HG02623 (cell line): ENCODE results near the gene IGFN1.

Source experiments
- ATAC-seq: cut with Tn5 transposase; IDR thresholded peaks from one replicate; pipeline ENCODE4 v1.9.1; 2021; ENCODE audit warnings: moderate library complexity; ENCODE audit not compliant: unreplicated experiment

The IGFN1 gene

GRCh38 chr1:201190624-201191051 lies at the start of gene IGFN1:
IGFN1 (plus strand) TSS chr1:201190824; CDS start chr1:201193294, 2,470 bp downstream.
- no peak for ATAC-seq

DNA sequence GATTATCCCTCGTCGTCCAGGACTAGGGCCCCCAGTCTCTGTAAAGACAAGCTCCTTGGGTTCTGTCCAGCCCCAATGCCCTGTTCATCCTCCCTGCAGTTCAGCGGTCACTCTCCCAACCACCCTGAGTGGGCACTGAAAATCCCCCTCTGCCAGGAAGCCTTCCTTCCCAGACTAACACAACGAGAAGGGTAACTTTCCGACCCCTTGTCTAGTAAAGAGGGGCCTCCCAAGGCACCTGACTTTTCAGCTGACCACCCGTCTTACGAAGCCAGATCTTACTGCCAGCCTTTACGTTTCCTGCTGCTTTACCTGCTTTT lies 49.7 kb upstream of the IGFN1 start:
- ATAC-seq: no peak

GRCh38 chr1:201141418-201141817 lies 49.2 kb upstream of the IGFN1 start:
- no peak for ATAC-seq

- ATAC-seq: no peak
Measured at GRCh38 chr1:201142011-201142848, 48.4 kb upstream of the IGFN1 start.

GRCh38 chr1:201142849-201143725 lies 47.5 kb upstream of the IGFN1 start:
- no peak for ATAC-seq

DNA sequence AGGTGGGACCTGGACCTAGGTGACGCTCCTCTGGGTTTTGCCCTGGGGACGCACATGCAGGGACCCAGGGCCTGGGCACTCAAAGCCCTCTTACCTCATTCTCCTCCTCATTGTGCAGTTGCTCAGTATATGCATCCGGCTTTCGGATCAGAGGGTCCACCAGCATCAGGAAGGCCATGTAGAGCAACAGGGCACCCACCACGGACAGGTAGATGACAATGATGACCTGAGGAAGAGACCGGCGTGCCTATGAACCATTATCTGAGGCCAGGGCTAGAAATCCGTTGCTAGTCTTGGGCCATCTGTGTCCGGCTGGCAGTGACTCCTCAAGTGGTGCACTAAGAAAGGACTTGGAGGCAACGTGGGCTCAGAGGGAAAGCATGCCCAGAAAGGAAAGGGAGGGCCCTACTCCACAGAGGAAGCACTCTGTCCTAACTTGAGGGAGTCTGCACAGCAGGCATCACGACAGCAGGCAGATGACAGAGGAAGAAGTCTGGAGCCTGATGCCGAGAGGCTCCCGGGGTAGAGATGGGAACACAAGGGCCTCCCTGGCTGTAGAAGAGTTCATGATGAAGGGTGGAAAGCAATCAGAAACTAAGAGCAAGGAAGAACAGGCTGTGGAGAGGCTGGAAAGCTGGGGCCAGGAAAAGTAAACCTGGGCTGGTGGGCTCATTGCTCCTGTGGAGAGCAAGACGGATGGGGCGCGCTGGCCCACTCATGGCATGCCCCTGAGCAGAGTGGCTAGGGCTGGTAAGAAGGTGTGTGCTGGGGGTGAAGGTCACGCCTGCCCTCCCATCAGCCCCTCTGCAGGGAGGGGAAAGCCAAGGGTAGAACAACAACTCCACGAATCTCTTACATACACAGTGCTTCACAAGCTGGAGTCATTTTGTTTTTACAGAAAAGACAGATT lies 46.6 kb upstream of the IGFN1 start:
- no peak for ATAC-seq

DNA sequence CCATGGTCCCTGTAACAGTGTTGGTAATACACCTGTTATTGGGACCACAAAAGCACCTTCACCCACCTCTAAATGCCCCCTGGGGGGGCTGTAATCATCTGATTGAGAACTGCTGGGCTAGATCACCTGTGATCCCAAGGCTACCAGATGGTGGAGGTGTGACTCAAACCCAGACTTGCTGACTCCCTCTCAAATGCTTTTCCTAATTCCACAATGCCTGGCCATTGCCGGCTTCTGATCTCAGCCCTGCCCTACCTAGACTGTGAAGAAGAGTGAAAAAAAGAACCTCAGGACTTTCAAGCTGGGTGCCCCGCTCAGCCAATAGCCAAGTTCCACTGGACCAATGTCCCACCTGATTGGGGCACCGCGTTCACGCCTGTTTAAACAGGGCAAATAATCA lies 45.9 kb upstream of the IGFN1 start:
- ATAC-seq: no peak

GRCh38 chr1:201145132-201145531 lies 45.5 kb upstream of the IGFN1 start:
- no peak for ATAC-seq

- no peak for ATAC-seq
Measured at GRCh38 chr1:201145816-201146215, 44.8 kb upstream of the IGFN1 start.

- no peak for ATAC-seq
Measured at GRCh38 chr1:201146626-201147390, 43.8 kb upstream of the IGFN1 start.

- ATAC-seq: no peak
Measured at GRCh38 chr1:201147396-201148015, 43.1 kb upstream of the IGFN1 start.

GRCh38 chr1:201149400-201149799 lies 41.2 kb upstream of the IGFN1 start:
- no peak for ATAC-seq

GRCh38 chr1:201153474-201154388 lies 36.9 kb upstream of the IGFN1 start:
- ATAC-seq: peak; percentile 71

GRCh38 chr1:201154389-201155165 lies 36.0 kb upstream of the IGFN1 start, which contains the start of gene TMEM9:
TMEM9 (minus strand) TSS chr1:201154474; CDS start chr1:201153923, 551 bp downstream.
- ATAC-seq: peak; percentile 96

GRCh38 chr1:201155354-201155753 lies 35.3 kb upstream of the IGFN1 start:
- no peak for ATAC-seq

GRCh38 chr1:201156346-201156745 lies 34.3 kb upstream of the IGFN1 start:
- ATAC-seq: no peak

DNA sequence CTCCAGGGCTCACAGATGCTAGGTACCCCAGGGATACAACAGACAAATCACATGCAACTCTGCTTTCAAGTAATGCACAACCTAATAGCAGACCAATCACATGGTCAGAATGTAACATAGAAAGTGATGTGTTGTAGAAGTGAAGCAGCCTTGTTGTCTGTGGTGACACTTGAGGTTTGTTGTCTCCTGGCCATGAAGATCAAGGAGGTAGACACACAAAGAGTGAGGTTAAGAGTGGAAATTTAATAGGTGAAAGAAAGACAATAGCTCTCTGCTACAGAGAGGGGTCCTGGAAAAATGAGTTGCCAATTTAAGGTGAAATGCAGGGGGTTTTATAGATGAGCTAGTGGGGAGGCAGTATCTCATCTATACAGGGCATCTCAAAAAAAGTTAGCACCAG lies 33.8 kb upstream of the IGFN1 start:
- ATAC-seq: no peak

- no peak for ATAC-seq
Measured at GRCh38 chr1:201157949-201158348, 32.7 kb upstream of the IGFN1 start.
